ENCODE data around the gene ZNF239.

- TF ChIP-seq CTCF (IDR thresholded peaks at IDR 0.05) (no peak), POLR2A (IDR thresholded peaks at IDR 0.05) (no peak)
Measured at GRCh38 chr10:43596546-43596945, 22.1 kb upstream of the ZNF239 start.

Data from heart left ventricle (tissue), 13 donors.